Activated CD4-positive, alpha-beta T cell treated with anti-CD3 and anti-CD28 coated beads for 1 hour (primary cell): Measurements from ENCODE around the gene ZNF608.

Experiments used
- DNase-seq: peaks from one replicate; pipeline ENCODE4 v3.0.0-alpha.2; 2020

Gene ZNF608

GRCh38 chr5:124737651-124738050, 8.8 kb downstream of the ZNF608 start:
- DNase-seq: no peak

GRCh38 chr5:124736805-124737188, 9.6 kb downstream of the ZNF608 start:
- DNase-seq: no peak

- no peak for DNase-seq
Observed at GRCh38 chr5:124736082-124736804, 10.2 kb downstream of the ZNF608 start.

- no peak for DNase-seq
Observed at GRCh38 chr5:124735169-124735858, 11.1 kb downstream of the ZNF608 start.

- no peak for DNase-seq
Observed at GRCh38 chr5:124734574-124735168, 11.8 kb downstream of the ZNF608 start.

- DNase-seq: no peak
Observed at GRCh38 chr5:124733329-124733650, 13.1 kb downstream of the ZNF608 start.

GRCh38 chr5:124732428-124733328, 13.8 kb downstream of the ZNF608 start:
- DNase-seq: no peak

- DNase-seq: no peak
Observed at GRCh38 chr5:124730381-124730780, 16.1 kb downstream of the ZNF608 start.

GRCh38 chr5:124729720-124730359, 16.6 kb downstream of the ZNF608 start:
- no peak for DNase-seq

- DNase-seq: no peak
Observed at GRCh38 chr5:124728968-124729332, 17.5 kb downstream of the ZNF608 start.

GRCh38 chr5:124728331-124728967, 18.0 kb downstream of the ZNF608 start:
- DNase-seq: no peak

GRCh38 chr5:124726631-124727362, 19.6 kb downstream of the ZNF608 start:
- DNase-seq: no peak

GRCh38 chr5:124725622-124726258, 20.7 kb downstream of the ZNF608 start:
- no peak for DNase-seq

- DNase-seq: no peak
Observed at GRCh38 chr5:124725040-124725434, 21.4 kb downstream of the ZNF608 start.

GRCh38 chr5:124724357-124725039, 21.9 kb downstream of the ZNF608 start:
- no peak for DNase-seq

GRCh38 chr5:124721229-124721735, 25.2 kb downstream of the ZNF608 start:
- no peak for DNase-seq

GRCh38 chr5:124720593-124720992, 25.8 kb downstream of the ZNF608 start:
- DNase-seq: no peak

- no peak for DNase-seq
Observed at GRCh38 chr5:124719113-124719967, 27.1 kb downstream of the ZNF608 start.

GRCh38 chr5:124718380-124718789, 28.1 kb downstream of the ZNF608 start:
- DNase-seq: no peak
